ENCODE results near the gene CRYBG1.

DNA sequence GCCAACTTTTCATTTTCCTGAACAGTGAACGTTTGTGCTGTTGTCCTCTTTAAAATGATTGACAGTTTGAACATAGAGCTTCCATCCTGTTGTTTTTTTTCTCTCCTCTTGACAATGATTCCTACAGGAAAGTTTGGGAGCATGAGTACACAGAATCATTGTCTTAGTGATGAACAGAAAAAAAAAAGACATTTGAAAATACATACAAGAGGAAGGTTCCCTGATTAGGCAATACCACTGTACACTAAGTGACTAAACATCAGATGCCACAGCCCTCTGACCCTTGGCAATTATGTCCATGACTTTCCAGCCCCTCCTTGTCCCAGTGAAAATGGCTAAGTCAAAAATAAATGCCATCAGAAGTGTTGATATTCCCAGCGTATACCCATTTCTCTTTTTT lies 197.3 kb downstream of the CRYBG1 start:
- TF ChIP-seq EZH2 (IDR thresholded peaks at IDR 0.05; ENCODE audit: borderline replicate concordance, low read depth, low read length, poor library complexity, severe bottlenecking), result no peak
- TF ChIP-seq, protein P1, sequence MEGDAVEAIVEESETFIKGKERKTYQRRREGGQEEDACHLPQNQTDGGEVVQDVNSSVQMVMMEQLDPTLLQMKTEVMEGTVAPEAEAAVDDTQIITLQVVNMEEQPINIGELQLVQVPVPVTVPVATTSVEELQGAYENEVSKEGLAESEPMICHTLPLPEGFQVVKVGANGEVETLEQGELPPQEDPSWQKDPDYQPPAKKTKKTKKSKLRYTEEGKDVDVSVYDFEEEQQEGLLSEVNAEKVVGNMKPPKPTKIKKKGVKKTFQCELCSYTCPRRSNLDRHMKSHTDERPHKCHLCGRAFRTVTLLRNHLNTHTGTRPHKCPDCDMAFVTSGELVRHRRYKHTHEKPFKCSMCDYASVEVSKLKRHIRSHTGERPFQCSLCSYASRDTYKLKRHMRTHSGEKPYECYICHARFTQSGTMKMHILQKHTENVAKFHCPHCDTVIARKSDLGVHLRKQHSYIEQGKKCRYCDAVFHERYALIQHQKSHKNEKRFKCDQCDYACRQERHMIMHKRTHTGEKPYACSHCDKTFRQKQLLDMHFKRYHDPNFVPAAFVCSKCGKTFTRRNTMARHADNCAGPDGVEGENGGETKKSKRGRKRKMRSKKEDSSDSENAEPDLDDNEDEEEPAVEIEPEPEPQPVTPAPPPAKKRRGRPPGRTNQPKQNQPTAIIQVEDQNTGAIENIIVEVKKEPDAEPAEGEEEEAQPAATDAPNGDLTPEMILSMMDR (conservative IDR thresholded peaks at IDR 0.05; ENCODE audit: low read depth, low read length), result no peak

Measured in A673 (cell line).